GM23338 (cell line): ENCODE measurements around the gene STARD4. TPM values are rescaled to one million over a fixed set of nuclear protein-coding genes. Genes with fewer than 3 reads are reported as not detected.

Experiments used
- ATAC-seq: fragments of 200-7000 bp; cut with Tn5 transposase; 3 replicates; pipeline ENCODE4 v1.9.1; 2020
- DNase-seq: peaks from one replicate; pipeline ENCODE4 v3.0.0-alpha.2; 2015; ENCODE audit warnings: low spot score
- H2AFZ ChIP-seq: fragments of 200-600 bp; sonication (generic); 2 replicates; pipeline ENCODE4 v1.8.0; 2016; ENCODE audit warnings: antibody characterized with exemption, mild to moderate bottlenecking, moderate library complexity
- H3F3A ChIP-seq: fragments of 200-600 bp; sonication (generic); replicated peaks from 2 replicates; pipeline ENCODE4 v1.8.0; 2017; ENCODE audit warnings: antibody characterized with exemption, mixed run types, low read depth
- H3K27ac ChIP-seq: fragments of 200-600 bp; sonication (generic); 2 replicates; pipeline ENCODE4 v1.6.1; 2016; ENCODE audit warnings: low read depth
- H3K27me3 ChIP-seq: fragments of 200-600 bp; sonication (generic); 2 replicates; pipeline ENCODE4 v1.8.0; 2016; ENCODE audit warnings: mild to moderate bottlenecking, mixed run types, moderate library complexity; ENCODE audit not compliant: insufficient read depth
- H3K36me3 ChIP-seq: fragments of 200-600 bp; sonication (generic); 2 replicates; pipeline ENCODE4 v1.8.0; 2016; ENCODE audit warnings: mild to moderate bottlenecking; ENCODE audit not compliant: insufficient read depth
- H3K4me1 ChIP-seq: fragments of 200-600 bp; sonication (generic); 2 replicates; pipeline ENCODE4 v1.8.0; 2016; ENCODE audit warnings: mild to moderate bottlenecking, moderate library complexity; ENCODE audit not compliant: insufficient read depth
- H3K4me2 ChIP-seq: fragments of 200-600 bp; sonication (generic); 2 replicates; pipeline ENCODE4 v1.7.1; 2017; ENCODE audit warnings: mixed run types
- H3K4me3 ChIP-seq: fragments of 200-600 bp; sonication (generic); 2 replicates; pipeline ENCODE4 v1.6.1; 2016; ENCODE audit warnings: mixed run types
- H3K79me2 ChIP-seq: fragments of 200-600 bp; sonication (generic); replicated peaks from 2 replicates; pipeline ENCODE4 v1.8.0; 2017; ENCODE audit warnings: mild to moderate bottlenecking; ENCODE audit not compliant: insufficient read depth
- H3K9me2 ChIP-seq: fragments of 200-600 bp; sonication (generic); 2 replicates; pipeline ENCODE4 v1.8.0; 2017; ENCODE audit not compliant: insufficient read depth
- H4K20me1 ChIP-seq: fragments of 200-600 bp; sonication (generic); replicated peaks from 2 replicates; pipeline ENCODE4 v1.8.0; 2017; ENCODE audit warnings: mild to moderate bottlenecking; ENCODE audit not compliant: insufficient read depth
- H3K27ac Mint-ChIP-seq: 2 replicates; pipeline ENCODE4 v1.8.0; 2020; ENCODE audit warnings: inconsistent platforms, mild to moderate bottlenecking, moderate library complexity, mixed read lengths
- H3K27me3 Mint-ChIP-seq: 3 replicates; pipeline ENCODE4 v1.8.0; 2022; ENCODE audit warnings: low read depth, mild to moderate bottlenecking, moderate library complexity, mixed read lengths, inconsistent platforms; ENCODE audit not compliant: insufficient read depth, poor library complexity
- H3K36me3 Mint-ChIP-seq: 3 replicates; pipeline ENCODE4 v1.8.0; 2021; ENCODE audit warnings: low read depth, mild to moderate bottlenecking, inconsistent platforms, moderate library complexity, mixed read lengths
- H3K4me1 Mint-ChIP-seq: 3 replicates; pipeline ENCODE4 v1.8.0; 2020; ENCODE audit warnings: mild to moderate bottlenecking, inconsistent platforms, mixed read lengths
- H3K4me3 Mint-ChIP-seq: 3 replicates; pipeline ENCODE4 v1.8.0; 2021; ENCODE audit warnings: moderate library complexity, mild to moderate bottlenecking, inconsistent platforms, mixed read lengths
- H3K9me3 Mint-ChIP-seq: 3 replicates; pipeline ENCODE4 v1.8.0; 2020; ENCODE audit warnings: moderate library complexity, mild to moderate bottlenecking, inconsistent platforms, mixed read lengths
- CREB1 ChIP-seq: fragments of 250-450 bp; sonication (Bioruptor Pico); IDR thresholded peaks from 2 replicates; pipeline ENCODE4 v1.5.0; 2020; ENCODE audit warnings: low read depth, mild to moderate bottlenecking, moderate library complexity
- CTCF ChIP-seq, 2 experiments: fragments of 200-600 bp in 1 of 2; sonication (generic) in 1 of 2; conservative IDR thresholded peaks; 2 replicates each; pipeline versions ENCODE4 v1.5.1 to v1.6.1; 2016 to 2017; ENCODE audit warnings: antibody characterized with exemption in 2 of 2, low read depth in 2 of 2, mild to moderate bottlenecking in 2 of 2, moderate library complexity in 1 of 2
- ETS1 ChIP-seq: IDR thresholded peaks from 2 replicates; pipeline ENCODE4 v1.6.1; 2016; ENCODE audit warnings: antibody characterized with exemption
- EZH2 ChIP-seq: fragments of 200-600 bp; sonication (generic); IDR thresholded peaks from one replicate; pipeline ENCODE4 v1.8.0; 2017; ENCODE audit warnings: antibody characterized with exemption, mild to moderate bottlenecking, low read depth; ENCODE audit not compliant: unreplicated experiment
- EZH2phosphoT487 ChIP-seq: fragments of 200-600 bp; sonication (generic); IDR thresholded peaks from one replicate; pipeline ENCODE4 v1.8.1; 2018; ENCODE audit warnings: antibody characterized with exemption; ENCODE audit not compliant: unreplicated experiment
- JUNB ChIP-seq: IDR thresholded peaks from one replicate; pipeline ENCODE4 v1.6.1; 2016; ENCODE audit warnings: antibody characterized with exemption; ENCODE audit not compliant: unreplicated experiment
- NANOG ChIP-seq: IDR thresholded peaks from 2 replicates; pipeline ENCODE4 v1.6.1; 2016; ENCODE audit warnings: antibody characterized with exemption, borderline replicate concordance
- POLR2AphosphoS5 ChIP-seq: IDR thresholded peaks from 2 replicates; pipeline ENCODE4 v1.6.1; 2016; ENCODE audit warnings: antibody characterized with exemption, low read depth
- REST ChIP-seq: IDR thresholded peaks from one replicate; pipeline ENCODE4 v1.6.1; 2018; ENCODE audit warnings: antibody characterized with exemption; ENCODE audit not compliant: unreplicated experiment
- ZNF114 ChIP-seq: fragments of 250-450 bp; sonication (Bioruptor Pico); IDR thresholded peaks from 2 replicates; pipeline ENCODE4 v1.5.0; 2020; ENCODE audit warnings: mild to moderate bottlenecking, moderate library complexity
- ZNF331 ChIP-seq: fragments of 250-450 bp; sonication (Bioruptor Pico); IDR thresholded peaks from 2 replicates; pipeline ENCODE4 v1.5.0; 2020; ENCODE audit warnings: low read depth, mild to moderate bottlenecking, moderate library complexity
- ZNF462 ChIP-seq: fragments of 250-450 bp; sonication (Bioruptor Pico); IDR thresholded peaks from 2 replicates; pipeline ENCODE4 v1.5.0; 2020; ENCODE audit warnings: mild to moderate bottlenecking, moderate library complexity
- polyA plus RNA-seq: library from polyadenylated mRNA; unstranded; fragments of >200 nt; fragmentation: Nextera tagmentation; extraction: Ambion mirVana; gene quantifications from 2 replicates; pipeline ENCODE4 v1.2.1, GENCODE V29; 2016
- total RNA-seq: library from RNA; depleted of rRNA; stranded (reverse); fragments of >200 nt; shearing (Covaris generic); gene quantifications from 2 replicates; pipeline ENCODE4 v1.2.3, GENCODE V29; 2014

Gene STARD4
- total and polyA plus RNA-seq, 2 experiments from 2014 or later: 25.0 to 92.0 TPM

- no peak for TF ChIP-seq EZH2phosphoT487
Measured at GRCh38 chr5:111512375-111513130, at the start of gene STARD4 (continued).

- H3K4me3 ChIP-seq: no peak overlapping the region
- H4K20me1 ChIP-seq: no peaks in the 10 kb centered on the region
- H3K9me3 Mint-ChIP-seq: peaks cover 6% of the 10 kb centered on the region; the same call in 1 of the 3 replicates
- H3F3A ChIP-seq: no peaks in the 10 kb centered on the region
- DNase-seq (no peak), ATAC-seq (no peak)
- peaks cover 7% of the 10 kb centered on the region for H3K4me1 Mint-ChIP-seq
- peaks cover 1% of the 10 kb centered on the region for H3K27me3 Mint-ChIP-seq
- H3K27ac Mint-ChIP-seq: no peak overlapping the region
- no peak overlapping the region for H2AFZ ChIP-seq
- H3K4me3 Mint-ChIP-seq: no peak overlapping the region
- no peaks in the 10 kb centered on the region for H3K36me3 Mint-ChIP-seq
- H3K4me2 ChIP-seq: no peak overlapping the region
- H3K27me3 ChIP-seq: no peaks in the 10 kb centered on the region
- no peaks in the 10 kb centered on the region for H3K79me2 ChIP-seq
- H3K36me3 ChIP-seq: no peaks in the 10 kb centered on the region
- no peak overlapping the region for H3K27ac ChIP-seq
- peaks cover 9% of the 10 kb centered on the region; the same call in 1 of the 2 replicates for H3K9me2 ChIP-seq
- peaks cover 4% of the 10 kb centered on the region; the same call in 1 of the 2 replicates for H3K4me1 ChIP-seq
- no peak for TF ChIP-seq CREB1
- no peak for TF ChIP-seq CTCF (conservative IDR thresholded peaks at IDR 0.05; ENCODE audit: low read depth in 2 of 2)
- TF ChIP-seq ZNF114 (CRISPR knock-in tag): no peak
- no peak for TF ChIP-seq EZH2phosphoT487
- TF ChIP-seq EZH2: no peak
- TF ChIP-seq NANOG: no peak
- no peak for TF ChIP-seq ZNF462
- no peak for TF ChIP-seq POLR2AphosphoS5
- TF ChIP-seq JUNB: no peak
- no peak for TF ChIP-seq ETS1
- no peak for TF ChIP-seq REST
- TF ChIP-seq ZNF331: no peak
Measured at GRCh38 chr5:111559680-111560079, 47.3 kb upstream of the STARD4 start.
